HepG2 (cell line): Measurements from ENCODE around the gene BDH2. TPM values are rescaled to one million over a fixed set of nuclear protein-coding genes. Genes with fewer than 3 reads are reported as not detected.

Experiments
- ATAC-seq: fragments of 200-7000 bp; cut with Tn5 transposase; 3 replicates; pipeline ENCODE4 v1.9.1; 2020; ENCODE audit warnings: mild to moderate bottlenecking, moderate library complexity
- BruUV-seq: library from RNA; stranded (reverse); fragments of 400-500 nt; replicated peaks from 2 replicates; lab custom pipeline; 2021; lab: Mats Ljungman, UMichigan
- CTCF ChIA-PET: fragments of 300-600 bp; formaldehyde crosslinking; extraction: SDS; loops from one replicate; lab custom pipeline; 2021; ENCODE audit warnings: low total read pairs, inconsistent platforms, low intra/inter-chr PET ratio; lab: Yijun Ruan, JAX
- POLR2A ChIA-PET: fragments of 350-600 bp; sonication (Branson Sonifier 250); formaldehyde crosslinking; loops from one replicate; lab custom pipeline; 2020; ENCODE audit warnings: antibody characterized with exemption, inconsistent platforms; lab: Yijun Ruan, JAX
- DNase-seq: peaks from one replicate; pipeline ENCODE4 v3.0.0-alpha.2; 2015; ENCODE audit warnings: low spot score
- FAIRE-seq: peaks from 3 replicates; lab custom pipeline; 2011; peaks lifted over from hg19 to GRCh38; lab: Jason Lieb, UNC
- H2AFZ ChIP-seq: one replicate; pipeline ENCODE4 v1.6.1; 2011; ENCODE audit warnings: low read length, inconsistent platforms
- H3K27ac ChIP-seq: fragments of 300-600 bp; 3 replicates; pipeline ENCODE4 v1.8.0; 2011; ENCODE audit warnings: mixed run types, mild to moderate bottlenecking, mixed read lengths, low read length, inconsistent platforms; ENCODE audit not compliant: insufficient read depth; ENCODE audit errors: extremely low read length
- H3K27me3 ChIP-seq, 2 experiments: fragments of 200-600 bp in 1 of 2; 2 replicates in 1 of 2; 3 replicates in 1 of 2; pipeline versions ENCODE4 v1.6.0 to v1.8.0; 2011; ENCODE audit warnings: low read length in 2 of 2, mild to moderate bottlenecking in 2 of 2, moderate library complexity in 2 of 2, inconsistent platforms in 1 of 2; ENCODE audit not compliant: insufficient read depth in 2 of 2, control insufficient read depth in 1 of 2
- H3K36me3 ChIP-seq, 2 experiments: fragments of 200-600 bp in 1 of 2; replicated peaks in 1 of 2; 2 replicates in 1 of 2; 3 replicates in 1 of 2; pipeline versions ENCODE4 v1.5.1 to v1.8.0; 2011; ENCODE audit warnings: low read length in 2 of 2, inconsistent platforms in 1 of 2; ENCODE audit not compliant: insufficient read depth in 2 of 2, control insufficient read depth in 1 of 2
- H3K4me1 ChIP-seq: 2 replicates; pipeline ENCODE4 v1.5.1; 2012; ENCODE audit warnings: low read length, inconsistent platforms; ENCODE audit not compliant: insufficient read depth
- H3K4me2 ChIP-seq: 2 replicates; pipeline ENCODE4 v1.6.0; 2011; ENCODE audit warnings: low read depth, low read length, inconsistent platforms
- H3K4me3 ChIP-seq, 3 experiments: fragments of 200-600 bp in 1 of 3; sonication (generic), shearing (Covaris generic) in 1 of 3; replicated peaks in 1 of 3; 2 replicates each; pipeline ENCODE4 v1.5.1; 2011 to 2016; ENCODE audit warnings: low read length in 3 of 3, inconsistent platforms in 2 of 3, low read depth in 2 of 3, mild to moderate bottlenecking in 2 of 3, control low read depth in 1 of 3, mixed read lengths in 1 of 3; ENCODE audit not compliant: insufficient read depth in 1 of 3
- H3K79me2 ChIP-seq: one replicate; pipeline ENCODE4 v1.6.1; 2011; ENCODE audit warnings: low read length, inconsistent platforms; ENCODE audit not compliant: insufficient read depth
- H3K9ac ChIP-seq: 2 replicates; pipeline ENCODE4 v1.6.0; 2011; ENCODE audit warnings: mild to moderate bottlenecking, low read depth, low read length, inconsistent platforms; ENCODE audit not compliant: insufficient read depth
- H3K9me3 ChIP-seq: 2 replicates; pipeline ENCODE4 v1.5.1; 2012; ENCODE audit warnings: mild to moderate bottlenecking, low read length
- H4K20me1 ChIP-seq: 2 replicates; pipeline ENCODE4 v1.6.0; 2011; ENCODE audit warnings: inconsistent platforms, mild to moderate bottlenecking, low read length, moderate library complexity; ENCODE audit not compliant: insufficient read depth
- ONECUT2 ChIP-seq: sonication (generic); formaldehyde crosslinking; IDR thresholded peaks from 2 replicates; pipeline ENCODE4 v1.4.0; 2020; ENCODE audit warnings: missing genetic modification reagents
- TOE1 ChIP-seq: sonication (generic); formaldehyde crosslinking; IDR thresholded peaks from 2 replicates; pipeline ENCODE4 v1.4.0; 2020; ENCODE audit warnings: mild to moderate bottlenecking, missing genetic modification reagents
- TRIM22 ChIP-seq: fragments of 450-650 bp; IDR thresholded peaks from 2 replicates; pipeline ENCODE4 v1.6.1; 2017
- ZFP91 ChIP-seq: sonication (generic); formaldehyde crosslinking; IDR thresholded peaks from 2 replicates; pipeline ENCODE4 v1.9.0; 2022; ENCODE audit warnings: missing genetic modification reagents, mild to moderate bottlenecking, borderline replicate concordance
- ZNF30 ChIP-seq: sonication (generic); formaldehyde crosslinking; IDR thresholded peaks from 2 replicates; pipeline ENCODE4 v1.5.0; 2020; ENCODE audit warnings: mild to moderate bottlenecking, missing genetic modification reagents
- ZNF746 ChIP-seq: sonication (generic); formaldehyde crosslinking; IDR thresholded peaks from 2 replicates; pipeline ENCODE4 v1.8.0; 2022; ENCODE audit warnings: mild to moderate bottlenecking, missing genetic modification reagents
- WGBS: methylation state at CpG from one replicate; pipeline ENCODE4 v1.1.6; 2017; ENCODE audit warnings: low lambda C conversion rate; 5-methylcytosine and 5-hydroxymethylcytosine counted together
- in situ Hi-C: cut with HindIII; loops from 2 replicates; pipeline ENCODE4 v1.10.0; 2017; ENCODE audit warnings: low pct_unique_long_range_greater_than_20kb; ENCODE audit not compliant: extremely low pct_ligation_motif_present
- intact Hi-C: fragments of 100-400 bp; cut with micrococcal nuclease; formaldehyde crosslinking; loops from one replicate; pipeline ENCODE4 v1.10.0; 2022; ENCODE audit not compliant: unreplicated experiment
- polyA plus RNA-seq, 8 experiments: library from polyadenylated mRNA; depleted of rRNA in 3 of 8; stranded (reverse) in 7 of 8; unstranded in 1 of 8; fragments of >200 nt; fragmentation: Illumina TruSeq in 4 of 8; extraction: Trizol in 4 of 8; gene quantifications; 2 replicates each; pipeline versions ENCODE4 v1.2.1 to v1.2.3, GENCODE V29; 2011 to 2016; ENCODE audit warnings: low read depth in 4 of 8, missing spikeins in 1 of 8, mixed read lengths in 1 of 8; ENCODE audit not compliant: insufficient read depth in 1 of 8
- total RNA-seq, 5 experiments: library from RNA; depleted of rRNA; stranded (reverse); fragments of >200 nt; fragmentation: Illumina TruSeq; extraction: Trizol; gene quantifications; 2 replicates each; pipeline ENCODE4 v1.2.3, GENCODE V29; 2016; ENCODE audit warnings: low read depth in 1 of 5
- TF ChIP-seq, protein P1 (sequence below): sonication (generic); formaldehyde crosslinking; IDR thresholded peaks from 2 replicates; pipeline ENCODE4 v1.4.0; 2020; ENCODE audit warnings: mild to moderate bottlenecking, missing genetic modification reagents

BDH2 gene
- total and polyA plus RNA-seq, 2 of the 13 experiments (the other 11 are each of a cell fraction or from before 2014, with no cell fraction given) = 34.8 to 46.2 TPM

GRCh38 chr4:103144926-103145325 lies 45.3 kb upstream of the BDH2 start (continued):
- TF ChIP-seq TRIM22 = no peak

- H4K20me1 ChIP-seq = no peaks in the 10 kb centered on the region
- H3K36me3 ChIP-seq = peaks cover 2 to 28% of the 10 kb centered on the region in 2 experiments; a peak in 4 of 5 replicates
- no peak for ATAC-seq
- H3K79me2 ChIP-seq = no peaks in the 10 kb centered on the region
- no peak overlapping the region for H2AFZ ChIP-seq
- H3K4me1 ChIP-seq = no peaks in the 10 kb centered on the region
- intact Hi-C loops = no loop called here
- H3K9me3 ChIP-seq = no peaks in the 10 kb centered on the region
- H3K4me3 ChIP-seq = no peak overlapping the region
- H3K4me2 ChIP-seq = no peak overlapping the region
- WGBS = 100% methylated on average over 1 of the region's 1 CpG
- POLR2A ChIA-PET = no interaction called here
- TF ChIP-seq ZFP91 (CRISPR knock-in tag) (no peak), TOE1 (no peak), ZNF746 (CRISPR knock-in tag) (no peak), ZNF30 (CRISPR knock-in tag) (no peak), ONECUT2 (CRISPR knock-in tag) (no peak)
- TF ChIP-seq, protein P1, sequence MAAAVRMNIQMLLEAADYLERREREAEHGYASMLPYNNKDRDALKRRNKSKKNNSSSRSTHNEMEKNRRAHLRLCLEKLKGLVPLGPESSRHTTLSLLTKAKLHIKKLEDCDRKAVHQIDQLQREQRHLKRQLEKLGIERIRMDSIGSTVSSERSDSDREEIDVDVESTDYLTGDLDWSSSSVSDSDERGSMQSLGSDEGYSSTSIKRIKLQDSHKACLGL (CRISPR knock-in tag) = no peak
- TF ChIP-seq, all 625 proteins: peak for 0
- DNase-seq (no peak), FAIRE-seq (no peak)
- CTCF ChIA-PET = no interaction called here
- no peak overlapping the region for H3K27ac ChIP-seq
- in situ Hi-C loops = no loop called here
- BruUV-seq = no TSS peak
- H3K9ac ChIP-seq = no peak overlapping the region
- H3K27me3 ChIP-seq = no peaks in the 10 kb centered on the region
These were observed 37.8 kb upstream of the BDH2 start for GRCh38 chr4:103137446-103137827.
